HG02678 (cell line): ENCODE measurements around the gene ITGA11.

Source experiments
- ATAC-seq: cut with Tn5 transposase; IDR thresholded peaks from one replicate; pipeline ENCODE4 v1.9.1; 2021; ENCODE audit warnings: mild to moderate bottlenecking, moderate library complexity; ENCODE audit not compliant: unreplicated experiment

Gene ITGA11

DNA sequence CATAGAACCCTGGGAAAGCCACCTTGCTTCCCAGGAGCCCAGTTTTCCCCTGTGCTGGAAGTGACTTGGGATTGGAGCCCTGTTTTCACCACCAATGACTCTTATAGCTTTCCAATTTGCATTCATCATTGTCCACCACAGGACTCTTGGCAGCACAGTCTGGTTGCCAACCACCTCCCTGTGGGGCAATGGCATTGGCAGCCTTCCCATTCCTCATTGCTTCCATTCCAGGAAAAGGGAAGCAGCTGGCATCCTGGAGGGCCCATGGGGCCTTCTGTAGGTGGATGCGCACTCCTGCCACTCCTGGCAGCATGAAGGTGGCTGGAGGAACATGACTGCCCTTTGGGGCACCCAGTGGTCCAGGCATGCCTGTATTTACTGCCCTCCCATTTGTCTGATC lies 96.7 kb downstream of the ITGA11 start:
- ATAC-seq = no peak

DNA sequence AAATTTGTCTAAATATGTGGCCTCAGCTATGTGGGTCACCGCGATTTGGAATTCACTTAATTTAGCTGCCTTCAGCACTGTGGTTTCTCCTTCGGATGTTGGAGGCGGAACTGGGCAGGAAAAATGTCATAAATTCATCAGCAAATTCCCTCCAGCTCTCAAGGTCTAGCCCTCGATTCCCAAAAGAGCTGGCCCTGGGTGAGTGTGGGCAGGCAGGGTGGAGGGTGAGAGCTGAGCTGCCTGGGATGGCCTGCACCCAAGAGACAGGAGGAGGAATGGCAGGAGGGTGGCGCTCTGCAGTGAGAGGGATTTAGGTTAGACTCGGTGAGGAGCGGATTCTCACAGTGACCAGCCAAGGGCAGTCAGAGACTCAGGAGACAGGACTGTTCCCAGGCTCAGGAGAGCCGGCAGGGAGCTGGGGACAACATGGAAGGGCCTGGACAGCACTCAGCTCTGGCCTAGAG lies 97.3 kb downstream of the ITGA11 start:
- no peak for ATAC-seq

- ATAC-seq = no peak
Measured at GRCh38 chr15:68333775-68334470, 98.0 kb downstream of the ITGA11 start.

DNA sequence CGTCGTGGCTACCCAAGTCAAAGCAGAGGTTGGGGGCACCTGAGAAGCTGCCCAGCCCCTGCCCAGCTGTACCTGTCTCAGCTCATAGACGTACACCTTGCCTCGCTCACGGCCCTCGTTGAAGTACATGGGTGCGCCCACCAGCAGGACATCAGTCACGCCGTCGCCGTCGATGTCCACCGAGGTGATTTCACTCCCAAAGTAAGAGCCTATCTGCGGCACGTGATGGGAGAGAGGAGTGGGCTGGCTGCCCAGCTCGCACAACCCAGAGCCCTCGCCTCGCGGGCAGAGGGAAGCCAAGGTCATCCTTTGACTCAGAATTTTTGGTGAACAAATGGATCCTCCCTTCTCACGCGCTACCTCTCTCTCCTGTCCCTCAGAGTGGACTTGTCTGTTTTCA lies 99.7 kb downstream of the ITGA11 start:
- no peak for ATAC-seq

GRCh38 chr15:68330901-68331300 lies 101.1 kb downstream of the ITGA11 start:
- no peak for ATAC-seq

DNA sequence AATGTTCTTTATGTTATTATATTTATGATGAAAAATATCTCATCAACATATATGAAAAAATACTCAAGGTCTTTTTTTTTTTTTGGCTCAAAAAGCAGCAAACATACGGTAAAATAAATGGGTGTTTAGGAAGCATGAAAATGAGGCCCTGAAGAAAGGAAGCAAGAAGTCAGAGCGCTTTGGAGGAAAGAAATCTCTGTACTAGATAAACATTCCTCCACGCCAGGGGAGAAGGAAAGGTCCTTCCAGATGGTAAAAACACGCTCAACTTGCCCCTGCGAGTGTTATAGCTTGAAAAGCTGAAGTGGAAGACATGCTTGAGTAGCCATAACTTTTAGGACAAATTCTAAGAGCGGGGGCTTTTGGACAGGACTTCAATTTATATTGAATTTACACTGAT lies 101.5 kb downstream of the ITGA11 start:
- no peak for ATAC-seq

GRCh38 chr15:68328964-68329363 lies 103.0 kb downstream of the ITGA11 start:
- ATAC-seq = no peak

DNA sequence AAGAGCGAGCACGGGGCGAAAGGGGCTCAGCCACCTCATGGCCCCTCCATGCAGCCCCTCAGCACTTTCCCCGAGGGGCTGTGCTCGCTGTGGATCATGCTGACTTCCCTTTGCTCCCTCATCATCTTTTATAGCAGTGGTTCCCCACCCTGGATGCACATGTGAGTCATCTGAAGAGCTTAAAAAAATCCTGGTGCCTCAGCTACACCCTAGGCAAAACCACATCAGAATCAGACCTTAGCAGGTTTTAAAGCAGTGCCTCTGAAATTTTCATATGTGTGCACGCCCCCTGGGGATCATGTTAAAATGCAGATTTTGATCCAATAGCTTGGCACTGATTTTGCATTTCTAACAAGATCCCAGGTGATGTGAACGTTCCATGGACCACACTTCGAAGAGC lies 103.5 kb downstream of the ITGA11 start:
- ATAC-seq = no peak

DNA sequence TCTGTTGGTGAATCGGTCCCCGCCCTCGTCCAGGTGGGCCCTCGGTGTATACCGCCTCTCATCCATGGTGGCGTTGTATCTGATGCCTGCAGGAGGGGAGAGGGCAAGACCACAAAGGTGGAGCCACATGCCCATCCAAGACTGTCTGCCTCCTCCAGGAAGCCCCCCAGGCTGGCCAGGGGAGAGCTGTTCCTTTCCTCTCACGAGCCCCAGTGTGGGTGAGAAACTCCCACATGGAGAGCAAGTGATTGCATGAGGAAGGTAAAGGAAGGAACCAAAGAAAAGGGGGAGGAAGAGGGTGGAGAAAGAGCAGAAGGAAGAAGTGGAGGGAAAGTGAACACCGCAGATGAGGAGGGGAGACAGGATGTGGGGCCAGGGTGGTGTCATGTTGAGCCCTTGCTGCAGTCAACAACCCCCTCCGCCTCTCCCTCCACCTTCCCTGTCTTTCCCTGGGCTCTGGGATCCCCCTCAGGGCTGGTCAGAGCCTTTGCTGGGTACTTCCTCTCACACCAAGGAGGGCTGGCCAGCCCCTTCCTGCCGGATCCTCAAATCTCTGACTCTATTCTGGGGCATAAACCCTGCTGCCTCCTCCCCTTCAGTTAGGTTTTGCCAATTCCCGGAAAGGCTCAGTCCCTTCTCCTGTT lies 105.1 kb downstream of the ITGA11 start:
- ATAC-seq = no peak

GRCh38 chr15:68325726-68326125 lies 106.2 kb downstream of the ITGA11 start:
- no peak for ATAC-seq

DNA sequence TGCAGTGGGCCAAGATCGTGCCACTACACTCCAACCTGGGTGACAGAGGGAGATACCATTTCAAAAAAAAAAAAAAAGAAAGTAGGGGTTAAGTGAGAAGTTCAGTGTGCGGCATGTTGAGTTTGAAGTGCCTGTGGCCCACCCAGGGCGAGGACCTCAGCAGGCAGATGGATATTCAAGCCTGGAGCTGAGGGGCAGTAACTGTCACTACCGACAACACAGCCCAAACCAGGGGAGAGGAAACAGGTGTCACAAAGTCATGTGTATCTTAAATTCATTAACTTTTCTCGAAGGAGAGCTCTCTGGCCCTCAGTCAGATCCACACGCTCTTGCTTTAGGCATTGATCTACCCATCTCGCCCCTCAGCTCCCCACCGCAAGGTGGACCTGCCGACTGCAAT lies 109.2 kb downstream of the ITGA11 start:
- no peak for ATAC-seq

GRCh38 chr15:68321229-68321628 lies 110.7 kb downstream of the ITGA11 start:
- ATAC-seq = no peak

GRCh38 chr15:68319997-68320396 lies 112.0 kb downstream of the ITGA11 start:
- ATAC-seq = no peak

DNA sequence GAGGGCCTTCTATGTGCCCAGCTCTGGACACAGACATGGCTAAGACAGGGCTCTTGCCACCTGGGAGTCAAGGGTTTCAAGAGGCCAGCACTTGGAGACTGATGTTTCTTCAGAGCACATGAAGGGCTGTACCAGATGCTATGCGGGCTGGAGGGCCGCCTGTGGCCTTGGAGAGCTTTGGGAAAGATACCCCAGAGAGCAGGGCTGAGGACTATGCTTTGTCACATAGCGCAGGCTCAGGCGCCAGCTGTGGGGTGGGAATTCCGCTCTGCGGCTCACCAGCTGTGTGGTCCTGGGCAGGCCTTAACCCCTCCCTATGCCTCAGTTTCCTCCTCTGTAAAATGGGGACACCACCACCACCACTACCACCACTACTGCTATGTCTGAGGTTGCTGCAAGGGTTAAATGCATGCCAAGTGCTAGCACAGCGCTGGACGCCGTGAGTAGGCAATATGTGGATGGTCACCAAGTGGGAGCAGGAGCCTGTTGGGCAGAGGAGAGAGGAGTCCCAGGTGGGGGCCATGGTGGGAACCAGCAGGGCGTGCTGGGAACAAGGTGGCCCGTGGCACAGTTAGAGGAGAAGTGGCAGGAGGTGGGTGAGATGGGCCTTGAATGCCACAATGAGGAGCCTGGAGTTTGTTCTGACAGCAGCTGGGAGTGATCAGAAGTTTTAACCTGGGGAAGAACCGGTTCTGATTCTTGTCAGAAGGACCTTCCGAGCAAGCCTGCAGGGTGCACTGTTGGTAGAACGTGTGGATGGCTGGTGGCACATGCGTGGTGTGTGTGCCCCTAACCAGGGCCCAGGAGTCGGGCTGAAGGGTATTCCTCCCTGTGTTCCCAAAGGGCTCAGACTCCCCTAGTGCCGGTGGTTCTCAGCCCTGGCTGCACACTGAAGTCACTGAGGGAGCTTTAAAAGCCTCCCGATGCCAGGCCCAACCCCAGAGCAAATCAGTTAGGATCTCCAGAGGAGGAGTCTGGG lies 112.7 kb downstream of the ITGA11 start:
- ATAC-seq = no peak

DNA sequence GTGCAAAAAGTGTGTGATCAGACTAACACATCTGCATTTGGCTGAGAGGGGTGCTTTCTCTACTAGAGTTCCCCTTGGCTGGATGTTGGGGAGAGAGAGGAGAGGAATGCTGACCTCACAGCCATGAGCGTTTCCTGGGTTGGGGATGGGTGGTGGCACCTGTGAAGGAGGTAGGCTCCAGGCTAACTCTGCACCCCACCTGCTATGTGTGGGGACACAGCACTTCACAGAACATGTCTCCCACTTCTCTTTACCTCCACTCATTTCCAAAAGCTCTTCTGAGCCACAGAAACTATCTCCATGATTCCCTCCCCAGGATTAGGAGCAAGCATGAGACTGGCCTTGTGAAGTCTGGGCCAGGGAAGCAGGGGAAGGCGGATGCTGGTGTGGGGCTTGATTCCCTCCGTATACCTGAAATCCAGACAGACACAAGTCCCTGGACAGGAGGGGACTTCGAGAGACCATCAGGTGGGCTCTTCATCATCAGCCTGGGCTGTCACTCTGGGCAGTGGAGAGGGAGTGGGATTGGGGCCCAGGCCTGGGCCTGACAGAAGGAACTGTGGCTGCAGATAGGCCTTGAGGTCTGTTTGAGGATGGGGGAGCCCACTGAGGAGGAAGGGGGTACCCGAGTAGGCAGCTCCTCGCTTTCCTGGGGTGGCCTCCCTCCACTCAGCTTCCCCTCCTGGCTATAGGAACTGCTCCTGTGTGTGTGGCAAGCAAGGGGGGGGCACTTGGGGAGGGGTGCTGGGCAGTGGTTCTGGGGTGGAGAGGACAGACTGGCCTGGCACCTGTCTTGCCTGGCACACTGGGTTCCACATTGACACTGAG lies 113.7 kb downstream of the ITGA11 start:
- no peak for ATAC-seq

DNA sequence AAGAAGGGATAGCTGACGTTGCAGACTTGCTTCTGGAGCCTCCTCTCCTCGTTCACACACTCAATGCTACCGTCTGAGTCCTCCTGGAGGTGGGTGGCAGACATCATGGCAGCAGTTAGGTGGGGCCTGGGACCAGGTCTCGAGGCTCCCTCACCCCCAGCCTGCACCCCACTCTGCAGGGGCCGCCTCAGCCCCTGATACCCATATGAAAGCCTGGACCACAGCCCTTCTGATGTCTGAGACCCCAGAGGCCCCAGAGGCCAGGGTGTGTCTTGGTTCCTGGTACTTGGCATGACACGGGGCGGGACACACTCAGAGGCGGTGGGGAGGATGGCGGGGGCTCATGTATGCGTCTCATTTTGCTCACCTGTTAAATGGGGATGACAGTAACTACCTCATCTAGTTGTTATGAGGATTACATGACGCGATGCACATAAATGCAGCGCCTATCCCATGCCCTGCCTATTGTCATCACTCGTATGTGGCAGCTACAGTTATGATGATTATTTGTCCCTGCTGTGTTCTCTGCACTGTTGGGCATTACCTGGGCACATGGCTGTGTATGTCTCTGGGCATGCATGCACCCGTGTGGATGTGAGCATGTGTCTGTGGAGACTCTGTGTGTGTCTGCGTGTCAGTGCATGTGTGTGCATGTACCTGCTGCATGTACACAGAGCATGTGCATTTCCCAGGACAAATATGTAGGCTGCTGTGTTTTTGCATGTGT lies 114.5 kb downstream of the ITGA11 start:
- ATAC-seq = no peak

GRCh38 chr15:68316061-68316804 lies 115.7 kb downstream of the ITGA11 start:
- ATAC-seq = no peak

- ATAC-seq = no peak
Measured at GRCh38 chr15:68315495-68316031, 116.4 kb downstream of the ITGA11 start.

GRCh38 chr15:68315035-68315434 lies 116.9 kb downstream of the ITGA11 start:
- no peak for ATAC-seq
